SK-MEL-5 (cell line): ENCODE measurements around the gene SF3B6. TPM values are rescaled to one million over a fixed set of nuclear protein-coding genes. Genes with fewer than 3 reads are reported as not detected.
"Not testable (repeated sequence)": the region's sequence is repeated elsewhere in the genome, so short reads cannot be mapped to it uniquely, and the experiment has no call there.

Experiments
- DNase-seq: peaks from one replicate; pipeline ENCODE4 v3.0.0-alpha.2; 2016; ENCODE audit warnings: low read depth, low spot score
- in situ Hi-C: cut with HindIII; loops from 2 replicates; pipeline ENCODE4 v1.10.0; 2016; ENCODE audit warnings: low sequenced_read_pairs, high pct_unique_total_duplicates, low pct_unique_long_range_greater_than_20kb
- small RNA-seq, 2 experiments: library from RNA; depleted of rRNA; stranded (forward); fragments of <200 nt; gene quantifications; one replicate each; pipeline ENCODE3, GENCODE V24; 2014
- total RNA-seq: library from RNA; depleted of rRNA; stranded (reverse); fragments of >200 nt; shearing (Covaris generic); gene quantifications from 2 replicates; pipeline ENCODE4 v1.2.3, GENCODE V29; 2014; rRNA removed

Gene SF3B6
- total RNA-seq, 1 experiment from 2014 or later: 487 TPM

GRCh38 chr2:24043133-24043532 lies 33.0 kb downstream of the SF3B6 start:
- DNase-seq, in situ Hi-C loops: not testable (repeated sequence)

DNA sequence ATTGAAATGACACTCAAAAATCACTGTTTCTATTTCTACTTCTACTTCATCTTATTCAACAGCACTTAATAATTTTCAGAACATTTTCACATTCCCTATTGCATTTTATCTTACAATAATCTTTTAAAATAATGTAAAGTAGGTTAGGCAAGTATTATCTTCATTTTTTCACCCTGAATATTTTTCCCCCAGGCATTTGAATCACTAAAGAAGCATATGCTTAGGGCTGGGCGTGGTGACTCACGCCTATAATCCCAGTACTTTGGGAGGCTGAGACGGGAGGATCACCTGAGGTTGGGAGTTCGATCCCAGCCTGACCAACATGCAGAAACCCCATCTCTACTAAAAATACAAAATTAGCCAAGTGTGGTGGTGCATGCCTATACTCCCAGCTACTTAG lies 35.6 kb downstream of the SF3B6 start:
- DNase-seq: no peak
- in situ Hi-C loops: no loop called here

GRCh38 chr2:24038786-24039499 lies 37.2 kb downstream of the SF3B6 start:
- in situ Hi-C loops: no loop called here
- DNase-seq: no peak

GRCh38 chr2:24026233-24026632 lies 49.9 kb downstream of the SF3B6 start:
- DNase-seq: no peak
- in situ Hi-C loops: no loop called here

- in situ Hi-C loops: no loop called here
Measured at GRCh38 chr2:24024996-24025663, 51.0 kb downstream of the SF3B6 start.

GRCh38 chr2:24024018-24024417 lies 52.1 kb downstream of the SF3B6 start:
- in situ Hi-C loops: no loop called here
- DNase-seq: peak; percentile 59

More at GRCh38 chr2:24024996-24025663, 51.0 kb downstream of the SF3B6 start:
- DNase-seq: no peak

DNA sequence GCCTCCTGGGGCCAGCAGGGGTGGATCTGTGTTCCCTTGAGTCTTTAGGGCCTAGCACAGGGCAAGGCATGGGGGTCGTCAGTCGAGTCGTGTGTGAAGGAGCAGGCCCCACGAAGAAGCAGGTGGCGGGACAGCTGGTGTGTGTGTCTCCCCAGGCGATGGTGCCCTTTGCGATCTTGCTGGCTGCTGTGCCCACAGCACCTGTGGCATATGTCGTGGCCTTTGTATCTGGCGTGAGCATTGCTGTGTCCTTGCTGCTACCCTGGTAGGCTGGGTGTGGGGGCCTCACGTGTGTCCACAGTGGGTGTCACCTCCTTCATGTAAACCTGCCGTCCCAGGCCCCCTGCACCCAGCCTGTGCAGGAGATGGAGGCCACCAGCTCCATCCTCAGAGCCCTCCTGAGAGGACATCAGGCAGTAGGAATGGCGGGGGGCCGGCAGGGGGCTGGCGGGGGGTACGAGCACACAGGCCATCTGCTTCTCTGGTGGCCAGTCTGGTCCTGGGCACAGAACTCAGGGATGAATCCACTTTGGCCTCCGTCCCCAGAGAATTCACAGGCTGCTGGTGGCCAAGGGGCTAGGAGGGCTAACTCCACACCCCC lies 53.1 kb downstream of the SF3B6 start:
- no peak for DNase-seq
- in situ Hi-C loops: no loop called here

- DNase-seq: no peak
- in situ Hi-C loops: no loop called here
Measured at GRCh38 chr2:24022324-24022974, 53.7 kb downstream of the SF3B6 start.

DNA sequence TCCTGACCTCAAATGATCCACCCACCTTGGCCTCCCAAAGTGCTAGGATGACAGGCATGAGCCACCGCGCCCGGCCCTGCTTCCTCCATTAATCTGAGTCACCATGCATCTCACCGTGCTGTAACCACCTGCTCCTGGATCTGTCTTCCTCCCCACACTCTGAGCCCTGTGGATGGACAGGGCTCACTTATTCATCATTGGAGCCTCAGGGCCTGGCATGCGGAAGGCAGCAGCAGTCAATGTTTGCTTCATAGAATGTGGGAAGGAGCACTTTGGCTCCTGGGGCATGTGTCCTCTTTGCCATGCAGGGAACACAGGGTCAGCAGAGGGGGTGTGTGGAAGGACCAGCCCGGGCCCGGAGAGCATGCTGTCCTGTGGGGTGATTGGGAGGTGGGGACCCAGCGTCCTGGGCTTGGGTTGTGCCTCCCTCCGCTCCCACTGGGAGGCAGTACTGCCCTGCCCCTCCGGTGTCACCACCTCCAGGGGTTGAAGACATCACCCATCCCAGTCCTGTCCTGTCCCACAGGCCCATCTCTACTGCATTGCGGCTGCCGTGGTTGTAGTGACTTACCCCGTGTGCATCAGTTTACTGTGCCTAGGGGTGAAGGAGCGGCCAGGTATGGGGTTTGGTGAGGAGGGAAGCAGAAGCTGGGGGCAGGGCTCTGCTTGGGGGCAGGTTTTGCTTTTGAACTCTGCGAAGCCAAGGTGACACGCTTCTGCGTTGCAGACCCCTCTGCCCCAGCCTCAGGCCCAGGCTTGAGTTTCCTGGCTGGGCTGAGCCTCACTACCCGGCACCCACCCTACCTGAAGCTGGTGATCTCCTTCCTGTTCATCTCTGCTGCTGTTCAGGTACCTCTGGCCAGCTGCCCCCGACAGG lies 54.8 kb downstream of the SF3B6 start:
- DNase-seq: peak; percentile 66

GRCh38 chr2:24020244-24020643 lies 55.9 kb downstream of the SF3B6 start:
- in situ Hi-C loops: no loop called here
- no peak for DNase-seq

More for the DNA sequence above, 54.8 kb downstream of the SF3B6 start:
- in situ Hi-C loops: no loop called here

DNA sequence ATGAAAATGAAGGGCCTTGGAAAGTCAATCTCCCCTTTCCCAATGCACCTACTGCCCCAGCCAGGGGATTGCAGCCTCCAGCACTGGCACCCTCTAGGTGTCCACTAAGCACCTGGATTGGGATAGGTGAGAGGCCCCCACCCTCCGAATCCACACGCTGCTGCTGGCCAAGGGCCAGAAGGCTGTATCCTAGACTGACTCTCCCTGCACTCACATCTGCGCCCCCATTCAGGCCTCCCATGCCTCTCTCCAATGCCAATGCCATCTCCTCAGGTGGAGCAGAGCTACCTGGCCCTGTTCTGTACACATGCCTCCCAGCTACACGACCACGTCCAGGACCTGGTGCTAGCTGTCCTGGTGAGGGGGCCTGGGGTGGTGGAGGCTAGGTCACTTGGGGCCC lies 56.4 kb downstream of the SF3B6 start:
- in situ Hi-C loops: no loop called here
- DNase-seq: no peak

DNA sequence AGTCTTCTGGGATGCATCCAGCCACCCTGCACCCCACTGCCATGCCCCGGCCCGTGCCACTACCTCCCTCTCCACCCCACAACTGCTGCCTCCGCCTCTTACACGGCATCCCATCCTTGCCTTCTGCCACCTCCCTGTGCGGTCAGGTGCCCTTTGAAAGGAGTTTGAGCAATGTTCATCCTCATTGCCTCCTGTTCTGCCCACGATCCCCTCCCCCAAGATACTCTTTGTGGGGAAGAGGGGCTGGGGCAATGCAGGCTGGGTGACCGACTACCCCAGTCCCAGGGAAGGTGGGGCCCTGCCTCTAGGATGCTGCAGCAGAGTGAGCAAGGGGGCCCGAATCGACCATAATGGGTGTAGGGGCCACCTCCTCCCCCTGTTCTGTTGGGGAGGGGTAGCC lies 57.9 kb downstream of the SF3B6 start:
- DNase-seq: no peak
- in situ Hi-C loops: no loop called here

GRCh38 chr2:24017711-24018110 lies 58.4 kb downstream of the SF3B6 start:
- no peak for DNase-seq
- in situ Hi-C loops: no loop called here

Small RNA genes lying within 50 kb of the gene (small RNA-seq; reads per million reads assigned to genes)
- 0 reads per million in 2 experiments for gene RNU6-370P

Other genes with a start within 250 kb of the SF3B6 start
- gene ATAD2B, start 149.2 kb downstream of the SF3B6 start, total RNA-seq: 7.9 and 8.9 TPM in 2 replicates
- 37.7 and 39.4 TPM in 2 replicates for gene UBXN2A, start 135.9 kb downstream of the SF3B6 start, total RNA-seq
- gene MFSD2B, start 66.2 kb downstream of the SF3B6 start, total RNA-seq: not detected in 2 replicates
- 22.6 and 23.3 TPM in 2 replicates for gene WDCP, start 28.9 kb downstream of the SF3B6 start, total RNA-seq
- 10.0 and 11.7 TPM in 2 replicates for gene FKBP1B, start 26.6 kb downstream of the SF3B6 start, total RNA-seq
- gene TP53I3, start 8.5 kb upstream of the SF3B6 start, total RNA-seq: 16.6 and 20.9 TPM in 2 replicates
- gene PFN4, start 47.0 kb upstream of the SF3B6 start, total RNA-seq: 1.6 and 2.3 TPM in 2 replicates
- 2.9 and 4.0 TPM in 2 replicates for gene FAM228B, start 47.1 kb upstream of the SF3B6 start, total RNA-seq
- not detected in 2 replicates for gene FAM228A, start 98.7 kb upstream of the SF3B6 start, total RNA-seq